NCI-H2227 treated with DMSO at 0.1 percent for 48 hours (cell line): ENCODE results near the gene DYRK2.

Source experiments
- DNase-seq: peaks from one replicate; lab custom pipeline; 2025; lab: John Stamatoyannopoulos, UW

The DYRK2 gene

GRCh38 chr12:67705394-67706370, 57.1 kb downstream of the DYRK2 start:
- DNase-seq: no peak

- DNase-seq: no peak
Observed at GRCh38 chr12:67709367-67709954, 60.9 kb downstream of the DYRK2 start.

- no peak for DNase-seq
Observed at GRCh38 chr12:67710582-67710981, 62.0 kb downstream of the DYRK2 start.

GRCh38 chr12:67712011-67712410, 63.5 kb downstream of the DYRK2 start:
- no peak for DNase-seq

DNA sequence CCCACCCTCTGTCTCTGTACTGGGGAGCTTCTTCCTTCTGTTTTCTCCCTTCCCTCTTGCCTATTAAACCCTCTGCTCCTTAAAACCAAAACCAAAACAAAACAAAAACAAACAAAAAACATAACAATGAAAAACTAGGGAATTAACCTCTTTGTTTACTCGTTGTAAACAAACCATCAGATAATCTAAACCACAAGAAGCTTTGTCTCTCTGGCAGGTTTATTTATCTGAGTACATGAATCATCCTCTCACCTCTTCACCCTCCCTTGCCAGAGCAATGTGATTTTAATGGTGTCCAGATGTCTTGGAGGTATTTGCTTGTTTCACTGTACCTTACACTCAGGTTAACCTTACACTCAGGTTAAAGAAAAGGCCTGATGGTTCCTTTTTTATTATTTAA, 66.1 kb downstream of the DYRK2 start:
- no peak for DNase-seq
